ENCODE measurements around the gene CDON.

- TF ChIP-seq USF1 (IDR thresholded peaks at IDR 0.05) (no peak), CREB1 (IDR thresholded peaks at IDR 0.05; ENCODE audit: low read depth) (no peak), YY1 (IDR thresholded peaks at IDR 0.05; ENCODE audit: low read depth) (no peak), RAD21 (IDR thresholded peaks at IDR 0.05; ENCODE audit: low read depth) (no peak), TAF1 (IDR thresholded peaks at IDR 0.05; ENCODE audit: low read depth) (no peak), TCF12 (IDR thresholded peaks at IDR 0.05; ENCODE audit: low read depth) (no peak), CEBPB (IDR thresholded peaks at IDR 0.05) (no peak), NFIC (IDR thresholded peaks at IDR 0.05) (no peak), FOXM1 (IDR thresholded peaks at IDR 0.05; ENCODE audit: borderline replicate concordance, low read depth) (no peak), REST (IDR thresholded peaks at IDR 0.05; ENCODE audit: low read depth) (no peak), TEAD4 (IDR thresholded peaks at IDR 0.05) (no peak)
Measured at GRCh38 chr11:125974284-125974683, 88.4 kb downstream of the CDON start.

Measured in Ishikawa (cell line).